T-helper 22 cell (primary cell): ENCODE results near the gene HSPB7.
"Not testable (repeated sequence)": the region's sequence is repeated elsewhere in the genome, so short reads cannot be mapped to it uniquely, and the experiment has no call there.

Experiments used
- DNase-seq: peaks from one replicate; pipeline ENCODE4 v3.0.0-alpha.2; 2020; ENCODE audit warnings: low read depth

The HSPB7 gene

GRCh38 chr1:16006552-16007485, 11.0 kb downstream of the HSPB7 start:
- no peak for DNase-seq

- DNase-seq, result no peak
Observed at GRCh38 chr1:16006010-16006409, 11.8 kb downstream of the HSPB7 start.

GRCh38 chr1:16005597-16005996, 12.2 kb downstream of the HSPB7 start:
- DNase-seq, result no peak

- DNase-seq, result not testable (repeated sequence)
Observed at GRCh38 chr1:16001274-16001673, 16.6 kb downstream of the HSPB7 start.

- DNase-seq, result no peak
Observed at GRCh38 chr1:15998929-15999328, 18.9 kb downstream of the HSPB7 start.

- DNase-seq, result no peak
Observed at GRCh38 chr1:15997637-15998280, 20.1 kb downstream of the HSPB7 start.

- no peak for DNase-seq
Observed at GRCh38 chr1:15997076-15997585, 20.7 kb downstream of the HSPB7 start.

- no peak for DNase-seq
Observed at GRCh38 chr1:15994590-15995351, 23.1 kb downstream of the HSPB7 start.

- no peak for DNase-seq
Observed at GRCh38 chr1:15994081-15994480, 23.8 kb downstream of the HSPB7 start.

GRCh38 chr1:15993666-15994065, 24.2 kb downstream of the HSPB7 start:
- DNase-seq, result no peak

GRCh38 chr1:15992582-15993500, 25.0 kb downstream of the HSPB7 start:
- DNase-seq, result no peak

GRCh38 chr1:15992187-15992553, 25.7 kb downstream of the HSPB7 start:
- DNase-seq, result no peak

GRCh38 chr1:15991427-15992186, 26.2 kb downstream of the HSPB7 start:
- DNase-seq, result no peak

GRCh38 chr1:15989776-15990175, 28.1 kb downstream of the HSPB7 start:
- DNase-seq, result no peak

GRCh38 chr1:15988856-15989736, 28.7 kb downstream of the HSPB7 start:
- DNase-seq, result no peak

GRCh38 chr1:15985611-15986297, 32.1 kb downstream of the HSPB7 start:
- no peak for DNase-seq

GRCh38 chr1:15983275-15983674, 34.6 kb downstream of the HSPB7 start:
- no peak for DNase-seq

- no peak for DNase-seq
Observed at GRCh38 chr1:15981679-15982078, 36.2 kb downstream of the HSPB7 start.

GRCh38 chr1:15977947-15978346, 39.9 kb downstream of the HSPB7 start:
- not testable (repeated sequence) for DNase-seq
